Gastrocnemius medialis (tissue), 4 donors: ENCODE data around the gene LSS.

Source experiments
- CTCF ChIP-seq, 5 experiments: fragments of 450-650 bp in 3 of 5; fragments of 200-600 bp in 2 of 5; sonication (generic) in 2 of 5; IDR thresholded peaks in 4 of 5; conservative IDR thresholded peaks in 1 of 5; 1 replicate in 4 of 5; 2 replicates in 1 of 5; pipeline ENCODE4 v1.5.1; 2016 to 2019; ENCODE audit warnings: antibody characterized with exemption in 5 of 5, mild to moderate bottlenecking in 3 of 5, moderate library complexity in 3 of 5
- POLR2A ChIP-seq, 2 donors: fragments of 450-650 bp; IDR thresholded peaks; one replicate each; pipeline ENCODE4 v1.6.1; 2017; ENCODE audit warnings: antibody characterized with exemption in 2 of 2, mild to moderate bottlenecking in 2 of 2, moderate library complexity in 2 of 2

GRCh38 chr21:46248422-46248782 is 19.8 kb upstream of the LSS start:
- no peak for TF ChIP-seq CTCF (IDR thresholded peaks at IDR 0.05 in 4 of 5, conservative IDR thresholded peaks at IDR 0.05 in 1 of 5)
- no peak for TF ChIP-seq POLR2A (IDR thresholded peaks at IDR 0.05)
